Uterus (tissue), 2 donors: ENCODE results near the gene TSSK2.

Experiments
- POLR2A ChIP-seq, 2 donors: fragments of 450-650 bp; IDR thresholded peaks; one replicate each; pipeline ENCODE4 v1.6.1; 2016; ENCODE audit warnings: antibody characterized with exemption in 2 of 2, mild to moderate bottlenecking in 1 of 2, moderate library complexity in 1 of 2
- TF ChIP-seq, protein P1 (sequence below), 4 experiments: fragments of 200-600 bp in 2 of 4; fragments of 450-650 bp in 2 of 4; sonication (generic) in 2 of 4; IDR thresholded peaks; one replicate each; pipeline ENCODE4 v1.5.1; 2016 to 2019; ENCODE audit warnings: antibody characterized with exemption in 4 of 4, mild to moderate bottlenecking in 2 of 4, moderate library complexity in 1 of 4

DNA sequence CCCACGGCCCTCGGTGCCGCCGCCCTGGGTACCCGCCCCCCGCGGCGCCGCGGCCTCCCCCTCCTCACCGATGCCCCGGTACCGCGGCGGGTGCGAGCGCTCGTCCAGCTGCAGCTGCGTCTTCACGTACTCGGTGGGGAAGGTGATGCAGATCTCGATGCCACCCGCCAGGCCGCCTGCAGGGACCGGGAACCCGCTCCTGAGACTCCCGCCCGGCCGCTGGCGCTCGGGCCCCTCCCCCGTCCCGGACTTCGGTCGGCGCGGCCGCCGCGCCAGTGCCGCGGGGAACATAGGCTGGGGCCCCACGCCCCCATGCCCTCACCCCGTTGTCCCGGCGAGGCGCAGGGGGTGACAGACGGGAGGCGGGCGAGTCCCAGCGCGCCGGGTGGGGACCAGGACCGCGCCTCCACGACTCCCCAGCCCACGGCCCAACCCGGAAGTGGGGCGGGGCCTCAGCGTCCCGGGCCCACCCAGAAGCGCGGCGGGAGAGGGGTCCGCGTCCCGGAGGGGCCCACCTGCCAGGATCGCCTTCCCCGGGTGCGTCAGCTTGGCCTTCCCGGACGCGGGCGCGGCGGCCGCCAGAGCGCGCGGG, 47.1 kb downstream of the TSSK2 start:
- TF ChIP-seq POLR2A (IDR thresholded peaks at IDR 0.05): no peak
- TF ChIP-seq, protein P1, sequence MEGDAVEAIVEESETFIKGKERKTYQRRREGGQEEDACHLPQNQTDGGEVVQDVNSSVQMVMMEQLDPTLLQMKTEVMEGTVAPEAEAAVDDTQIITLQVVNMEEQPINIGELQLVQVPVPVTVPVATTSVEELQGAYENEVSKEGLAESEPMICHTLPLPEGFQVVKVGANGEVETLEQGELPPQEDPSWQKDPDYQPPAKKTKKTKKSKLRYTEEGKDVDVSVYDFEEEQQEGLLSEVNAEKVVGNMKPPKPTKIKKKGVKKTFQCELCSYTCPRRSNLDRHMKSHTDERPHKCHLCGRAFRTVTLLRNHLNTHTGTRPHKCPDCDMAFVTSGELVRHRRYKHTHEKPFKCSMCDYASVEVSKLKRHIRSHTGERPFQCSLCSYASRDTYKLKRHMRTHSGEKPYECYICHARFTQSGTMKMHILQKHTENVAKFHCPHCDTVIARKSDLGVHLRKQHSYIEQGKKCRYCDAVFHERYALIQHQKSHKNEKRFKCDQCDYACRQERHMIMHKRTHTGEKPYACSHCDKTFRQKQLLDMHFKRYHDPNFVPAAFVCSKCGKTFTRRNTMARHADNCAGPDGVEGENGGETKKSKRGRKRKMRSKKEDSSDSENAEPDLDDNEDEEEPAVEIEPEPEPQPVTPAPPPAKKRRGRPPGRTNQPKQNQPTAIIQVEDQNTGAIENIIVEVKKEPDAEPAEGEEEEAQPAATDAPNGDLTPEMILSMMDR (IDR thresholded peaks at IDR 0.05): no peak
